Raji (cell line): ENCODE measurements around the gene KBTBD8.

ENCODE experiments used
- POLR2A ChIP-seq: IDR thresholded peaks from 2 replicates; pipeline ENCODE4 v1.6.1; 2011; ENCODE audit warnings: low read depth, low read length, control low read depth; ENCODE audit not compliant: insufficient read depth

The KBTBD8 gene

GRCh38 chr3:67015702-67016484 is 17.8 kb downstream of the KBTBD8 start:
- TF ChIP-seq POLR2A, result no peak

- peak; percentile 68 for TF ChIP-seq POLR2A
These were observed 18.5 kb downstream of the KBTBD8 start for GRCh38 chr3:67016522-67017080.

- TF ChIP-seq POLR2A, result no peak
These were observed 19.1 kb downstream of the KBTBD8 start for GRCh38 chr3:67017211-67017610.

- peak; percentile 23; the same call in 1 of the 2 replicates for TF ChIP-seq POLR2A
These were observed 20.1 kb downstream of the KBTBD8 start for GRCh38 chr3:67018105-67018788.

GRCh38 chr3:67018789-67019526 is 20.9 kb downstream of the KBTBD8 start:
- no peak for TF ChIP-seq POLR2A

- TF ChIP-seq POLR2A, result no peak
These were observed 30.1 kb downstream of the KBTBD8 start for GRCh38 chr3:67028001-67028784.

GRCh38 chr3:67030785-67031740 is 33.0 kb downstream of the KBTBD8 start:
- no peak for TF ChIP-seq POLR2A

GRCh38 chr3:67031986-67032385 is 33.9 kb downstream of the KBTBD8 start:
- TF ChIP-seq POLR2A, result no peak

GRCh38 chr3:67033079-67033478 is 35.0 kb downstream of the KBTBD8 start:
- TF ChIP-seq POLR2A, result no peak

GRCh38 chr3:67034371-67034770 is 36.3 kb downstream of the KBTBD8 start:
- no peak for TF ChIP-seq POLR2A

- TF ChIP-seq POLR2A, result no peak
These were observed 39.5 kb downstream of the KBTBD8 start for GRCh38 chr3:67037615-67038014.

- no peak for TF ChIP-seq POLR2A
These were observed 46.2 kb downstream of the KBTBD8 start for GRCh38 chr3:67044295-67044694.

- TF ChIP-seq POLR2A, result no peak
These were observed 46.8 kb downstream of the KBTBD8 start for GRCh38 chr3:67044955-67045354.
